H1 (cell line): Measurements from ENCODE around the gene IFT25. TPM values are rescaled to one million over a fixed set of nuclear protein-coding genes. Genes with fewer than 3 reads are reported as not detected.

Experiments
- CTCF ChIA-PET: fragments of 300-600 bp; sonication (Branson Sonifier 250); formaldehyde crosslinking; loops from one replicate; lab custom pipeline; 2021; ENCODE audit not compliant: partially characterized antibody; lab: Charles Lee
- POLR2A ChIA-PET: fragments of 300-600 bp; sonication (Branson Sonifier 250); formaldehyde crosslinking; loops from one replicate; lab custom pipeline; 2021; ENCODE audit warnings: inconsistent platforms; ENCODE audit not compliant: partially characterized antibody; lab: Charles Lee
- DNase-seq, 2 experiments: peaks; one replicate each; pipeline versions ENCODE4 v3.0.0 to v3.0.0-alpha.2; 2010 to 2022; ENCODE audit warnings: low spot score in 2 of 2, low read depth in 1 of 2, mixed read lengths in 1 of 2
- FAIRE-seq: peaks from 2 replicates; lab custom pipeline; 2011; peaks lifted over from hg19 to GRCh38; lab: Jason Lieb, UNC
- H2AFZ ChIP-seq: 2 replicates; pipeline ENCODE4 v1.8.1; 2012; ENCODE audit warnings: low read length, inconsistent platforms
- H2AK5ac ChIP-seq: 2 replicates; pipeline ENCODE4 v1.6.1; 2013; ENCODE audit warnings: low read depth, low read length
- H2BK120ac ChIP-seq: replicated peaks from 2 replicates; pipeline ENCODE3; 2013; ENCODE audit warnings: low read depth, low read length, inconsistent platforms
- H2BK12ac ChIP-seq: 2 replicates; pipeline ENCODE4 v1.6.1; 2013; ENCODE audit warnings: low read depth, low read length
- H2BK15ac ChIP-seq: 2 replicates; pipeline ENCODE4 v1.6.1; 2013; ENCODE audit warnings: low read length
- H2BK20ac ChIP-seq: 2 replicates; pipeline ENCODE4 v1.6.1; 2013; ENCODE audit warnings: low read length
- H2BK5ac ChIP-seq: 2 replicates; pipeline ENCODE4 v1.6.1; 2013; ENCODE audit warnings: low read depth, low read length
- H3K14ac ChIP-seq: 2 replicates; pipeline ENCODE4 v1.6.1; 2013; ENCODE audit warnings: inconsistent platforms; ENCODE audit not compliant: insufficient read length
- H3K18ac ChIP-seq: 2 replicates; pipeline ENCODE4 v1.6.1; 2013; ENCODE audit warnings: low read length; ENCODE audit errors: extremely low read depth
- H3K23ac ChIP-seq: 2 replicates; pipeline ENCODE4 v1.6.1; 2013; ENCODE audit warnings: inconsistent platforms; ENCODE audit not compliant: insufficient read length
- H3K23me2 ChIP-seq: 2 replicates; pipeline ENCODE4 v1.6.1; 2013; ENCODE audit warnings: low read depth, low read length
- H3K27ac ChIP-seq: 2 replicates; pipeline ENCODE4 v1.6.1; 2011; ENCODE audit warnings: low read depth, low read length, inconsistent platforms
- H3K27me3 ChIP-seq, 4 experiments: replicated peaks in 1 of 4; 1 replicate in 1 of 4; 2 replicates in 3 of 4; pipeline versions ENCODE4 v1.6.1 to v1.8.1; 2011 to 2013; ENCODE audit warnings: low read length in 3 of 4, mild to moderate bottlenecking in 3 of 4, inconsistent platforms in 2 of 4, mixed read lengths in 2 of 4, moderate library complexity in 1 of 4; ENCODE audit not compliant: control insufficient read depth in 3 of 4, insufficient read depth in 3 of 4; ENCODE audit errors: extremely low read depth in 1 of 4
- H3K36me3 ChIP-seq, 4 experiments: 2 replicates each; pipeline versions ENCODE4 v1.6.1 to v1.8.1; 2011 to 2013; ENCODE audit warnings: mild to moderate bottlenecking in 4 of 4, low read length in 3 of 4, moderate library complexity in 2 of 4, control low read depth in 1 of 4, inconsistent platforms in 1 of 4; ENCODE audit not compliant: insufficient read depth in 4 of 4, control insufficient read depth in 2 of 4
- H3K4ac ChIP-seq: replicated peaks from 2 replicates; pipeline ENCODE3; 2013; ENCODE audit warnings: low read length, low read depth, mixed read lengths, inconsistent platforms; ENCODE audit not compliant: insufficient read length
- H3K4me1 ChIP-seq, 4 experiments: replicated peaks in 1 of 4; 1 replicate in 1 of 4; 2 replicates in 3 of 4; pipeline versions ENCODE4 v1.6.1 to v1.8.1; 2011 to 2013; ENCODE audit warnings: low read length in 3 of 4, inconsistent platforms in 2 of 4, mixed read lengths in 1 of 4; ENCODE audit not compliant: insufficient read depth in 4 of 4, control insufficient read depth in 3 of 4
- H3K4me2 ChIP-seq, 2 experiments: 2 replicates each; pipeline versions ENCODE4 v1.6.1 to v1.8.1; 2011 to 2013; ENCODE audit warnings: low read depth in 2 of 2, low read length in 2 of 2, control low read depth in 1 of 2, inconsistent platforms in 1 of 2, mild to moderate bottlenecking in 1 of 2; ENCODE audit not compliant: insufficient read depth in 1 of 2
- H3K4me3 ChIP-seq, 4 experiments: fragments of 200-600, 300-600 bp in 1 of 4; sonication (generic), shearing (Covaris generic), sonication (Bioruptor Twin) in 1 of 4; 2 replicates each; pipeline versions ENCODE4 v1.5.1 to v1.8.1; 2011 to 2016; ENCODE audit warnings: low read length in 4 of 4, low read depth in 3 of 4, control low read depth in 2 of 4, inconsistent platforms in 2 of 4, mild to moderate bottlenecking in 2 of 4, mixed read lengths in 1 of 4, moderate library complexity in 1 of 4; ENCODE audit not compliant: insufficient read depth in 2 of 4; ENCODE audit errors: extremely low read depth in 1 of 4
- H3K56ac ChIP-seq: replicated peaks from 2 replicates; pipeline ENCODE3; 2013; ENCODE audit warnings: low read depth, mild to moderate bottlenecking, mixed read lengths, low read length, inconsistent platforms; ENCODE audit not compliant: insufficient read length
- H3K79me1 ChIP-seq: 2 replicates; pipeline ENCODE4 v1.6.1; 2013; ENCODE audit warnings: low read depth, low read length, control low read depth
- H3K79me2 ChIP-seq, 2 experiments: 2 replicates each; pipeline versions ENCODE4 v1.6.1 to v1.8.1; 2012 to 2013; ENCODE audit warnings: low read length in 2 of 2, mild to moderate bottlenecking in 2 of 2, inconsistent platforms in 1 of 2; ENCODE audit not compliant: insufficient read depth in 2 of 2, control insufficient read depth in 1 of 2
- H3K9ac ChIP-seq, 4 experiments: replicated peaks in 1 of 4; 1 replicate in 1 of 4; 2 replicates in 3 of 4; pipeline versions ENCODE4 v1.6.1 to v1.8.1; 2011 to 2013; ENCODE audit warnings: low read depth in 3 of 4, low read length in 3 of 4, control low read depth in 2 of 4, mild to moderate bottlenecking in 2 of 4, moderate library complexity in 2 of 4, inconsistent platforms in 1 of 4; ENCODE audit errors: extremely low read depth in 1 of 4
- H3K9me3 ChIP-seq, 2 experiments: 2 replicates each; pipeline versions ENCODE4 v1.6.1 to v1.8.1; 2012 to 2013; ENCODE audit warnings: mild to moderate bottlenecking in 2 of 2, moderate library complexity in 2 of 2, control low read depth in 1 of 2, inconsistent platforms in 1 of 2, low read depth in 1 of 2, low read length in 1 of 2, mixed read lengths in 1 of 2; ENCODE audit not compliant: insufficient read depth in 2 of 2
- H4K20me1 ChIP-seq, 2 experiments: replicated peaks in 1 of 2; 2 replicates each; pipeline versions ENCODE3 to v1.8.1; 2011 to 2013; ENCODE audit warnings: inconsistent platforms in 2 of 2, low read length in 2 of 2, mild to moderate bottlenecking in 1 of 2; ENCODE audit not compliant: insufficient read depth in 2 of 2, control insufficient read depth in 1 of 2
- H4K5ac ChIP-seq: 2 replicates; pipeline ENCODE4 v1.6.1; 2013; ENCODE audit warnings: low read length, low read depth, mixed read lengths, inconsistent platforms; ENCODE audit not compliant: insufficient read length
- H4K8ac ChIP-seq: 2 replicates; pipeline ENCODE4 v1.8.0; 2013; ENCODE audit warnings: mild to moderate bottlenecking, moderate library complexity, low read length, inconsistent platforms; ENCODE audit not compliant: insufficient read depth; ENCODE audit errors: extremely low read depth
- H4K91ac ChIP-seq: replicated peaks from 2 replicates; pipeline ENCODE3; 2013; ENCODE audit warnings: low read length, mixed read lengths, inconsistent platforms; ENCODE audit not compliant: insufficient read length
- ASH2L ChIP-seq: fragments of 200-600, 300-600 bp; sonication (generic); IDR thresholded peaks from one replicate; pipeline ENCODE4 v1.7.1; 2017; ENCODE audit warnings: low read length
- BACH1 ChIP-seq: IDR thresholded peaks from 2 replicates; pipeline ENCODE4 v1.6.1; 2012; ENCODE audit warnings: low read length, improper control_type of control experiment
- CBX8 ChIP-seq: fragments of 300-800, 300-1000 bp; sonication (generic); IDR thresholded peaks from 2 replicates; pipeline ENCODE4 v1.7.1; 2016; ENCODE audit warnings: low read depth, low read length, borderline replicate concordance
- CHD2 ChIP-seq: IDR thresholded peaks from 2 replicates; pipeline ENCODE4 v1.6.1; 2012; ENCODE audit warnings: low read length, improper control_type of control experiment
- CTBP2 ChIP-seq: IDR thresholded peaks from 2 replicates; pipeline ENCODE4 v1.7.0; 2011; ENCODE audit warnings: borderline replicate concordance, mild to moderate bottlenecking, moderate library complexity, mixed read lengths, low read length; ENCODE audit not compliant: insufficient read depth, insufficient read length
- GTF2F1 ChIP-seq: IDR thresholded peaks from 2 replicates; pipeline ENCODE4 v1.6.1; 2012; ENCODE audit warnings: low read depth, low read length, improper control_type of control experiment, borderline replicate concordance
- HDAC2 ChIP-seq, 2 experiments: fragments of 300-600 bp in 1 of 2; sonication (generic) in 1 of 2; IDR thresholded peaks; 2 replicates each; pipeline ENCODE4 v1.6.1; 2011 to 2012; ENCODE audit warnings: low read depth in 2 of 2, low read length in 2 of 2, mild to moderate bottlenecking in 2 of 2, moderate library complexity in 2 of 2, borderline replicate concordance in 1 of 2, inconsistent platforms in 1 of 2
- MAX ChIP-seq: IDR thresholded peaks from 2 replicates; pipeline ENCODE4 v1.6.1; 2012; ENCODE audit warnings: inconsistent platforms
- POLR2A ChIP-seq, 2 experiments: IDR thresholded peaks; 1 replicate in 1 of 2; 2 replicates in 1 of 2; pipeline ENCODE4 v1.6.1; 2011; ENCODE audit warnings: low read depth in 2 of 2, low read length in 2 of 2, mild to moderate bottlenecking in 2 of 2; ENCODE audit errors: control extremely low read depth in 1 of 2
- RAD21 ChIP-seq, 2 experiments: IDR thresholded peaks in 1 of 2; conservative IDR thresholded peaks in 1 of 2; 2 replicates each; pipeline ENCODE4 v1.6.1; 2011; ENCODE audit warnings: low read depth in 2 of 2, low read length in 2 of 2, improper control_type of control experiment in 1 of 2, inconsistent platforms in 1 of 2, mild to moderate bottlenecking in 1 of 2, moderate library complexity in 1 of 2
- RFX5 ChIP-seq: IDR thresholded peaks from 2 replicates; pipeline ENCODE4 v1.6.1; 2011; ENCODE audit warnings: low read depth, low read length, improper control_type of control experiment, borderline replicate concordance
- ZNF274 ChIP-seq: IDR thresholded peaks from 2 replicates; pipeline ENCODE4 v1.7.0; 2012; ENCODE audit warnings: low read length, borderline replicate concordance; ENCODE audit errors: extremely low read depth
- WGBS, 2 experiments: shearing (Covaris generic) in 1 of 2; methylation state at CpG; one replicate each; pipeline versions ENCODE4 v1.1.6 to v1.1.7; 2013 to 2015; ENCODE audit warnings: low lambda C conversion rate in 2 of 2, mixed read lengths in 2 of 2, inconsistent platforms in 1 of 2, low coverage in 1 of 2, missing lambda C conversion rate in 1 of 2; ENCODE audit not compliant: insufficient replicate concordance in 2 of 2, insufficient coverage in 1 of 2, insufficient read length in 1 of 2; ENCODE audit errors: extremely low coverage in 1 of 2, missing lambda C conversion rate in 1 of 2; 5-methylcytosine and 5-hydroxymethylcytosine counted together
- polyA plus RNA-seq, 7 experiments: library from polyadenylated mRNA; depleted of rRNA in 3 of 7; stranded (reverse) in 5 of 7; unstranded in 2 of 7; fragments of >200 nt in 5 of 7; fragments of 200-250 nt in 2 of 7; gene quantifications; 1 replicate in 5 of 7; 2 replicates in 1 of 7; 4 replicates in 1 of 7; pipeline versions ENCODE4 v1.2.1 to v1.2.3, GENCODE V29; 2011 to 2013; ENCODE audit warnings: missing spikeins in 2 of 7, mixed read lengths in 2 of 7
- total RNA-seq: library from RNA; stranded (reverse); fragmentation: NEBNext Ultra II Directional; extraction: Animal tissue kit (Norgen Biotek cat#: 25700); gene quantifications from 2 replicates; pipeline ENCODE4 v1.2.1, GENCODE V29; 2021

The IFT25 gene
- total and polyA plus RNA-seq, 2 of the 8 experiments (the other 6 are each of a cell fraction or from before 2014, with no cell fraction given): 15.0 to 36.3 TPM

GRCh38 chr1:53975861-53976260, 30.4 kb upstream of the IFT25 start:
- no peaks in the 10 kb centered on the region for H3K4me1 ChIP-seq
- FAIRE-seq: no peak
- H4K91ac ChIP-seq: no peak overlapping the region
- H3K79me2 ChIP-seq: no peaks in the 10 kb centered on the region
- H2AFZ ChIP-seq: no peak overlapping the region
- no peak overlapping the region for H3K23ac ChIP-seq
- no peak overlapping the region for H3K27ac ChIP-seq
- H2BK20ac ChIP-seq: no peak overlapping the region
- H2BK120ac ChIP-seq: no peak overlapping the region
- H4K20me1 ChIP-seq: no peaks in the 10 kb centered on the region
- ChIA-PET CTCF (interaction anchor here (1.3 kb wide), 2 partner anchors 17 to 97 kb away, joined by 3 to 8 read pairs; no protein-coding TSS in a partner anchor), POLR2A (interaction anchor here (1.2 kb wide), 1 partner anchor 10 kb away, joined by 3 read pairs; no protein-coding TSS in a partner anchor)
- H3K36me3 ChIP-seq: no peaks in the 10 kb centered on the region; a peak in 1 of 8 replicates
- DNase-seq: no peak
- no peak overlapping the region for H3K4me2 ChIP-seq
- no peak overlapping the region for H3K18ac ChIP-seq
- no peak overlapping the region for H2BK12ac ChIP-seq
- H3K9ac ChIP-seq: no peak overlapping the region
- H3K14ac ChIP-seq: no peak overlapping the region
- H3K56ac ChIP-seq: no peak overlapping the region
- no peak overlapping the region for H3K4me3 ChIP-seq
- no peaks in the 10 kb centered on the region for H3K27me3 ChIP-seq
- no peak overlapping the region for H2BK15ac ChIP-seq
- H2BK5ac ChIP-seq: no peak overlapping the region
- H3K9me3 ChIP-seq: no peaks in the 10 kb centered on the region
- H3K79me1 ChIP-seq: no peaks in the 10 kb centered on the region
- no peaks in the 10 kb centered on the region for H3K23me2 ChIP-seq
- no peak overlapping the region for H2AK5ac ChIP-seq
- H3K4ac ChIP-seq: no peak overlapping the region
- 91% methylated on average over 7 of the region's 7 CpGs; no CpG with 5 or more reads in 1 of the 2 experiments for WGBS, 2 experiments
- H4K5ac ChIP-seq: no peak overlapping the region
- H4K8ac ChIP-seq: no peak overlapping the region
- TF ChIP-seq RAD21 (IDR thresholded peaks at IDR 0.05 in 1 of 2, conservative IDR thresholded peaks at IDR 0.05 in 1 of 2; ENCODE audit: low read depth in 2 of 2, low read length in 2 of 2): no peak
- no peak for TF ChIP-seq ZNF274
- TF ChIP-seq POLR2A (IDR thresholded peaks at IDR 0.05; ENCODE audit: control extremely low read depth in 1 of 2, low read depth in 2 of 2, low read length in 2 of 2): no peak
- no peak for TF ChIP-seq ASH2L
- TF ChIP-seq CTBP2: no peak
- no peak for TF ChIP-seq MAX
- TF ChIP-seq CHD2: no peak
- TF ChIP-seq GTF2F1: no peak
- no peak for TF ChIP-seq RFX5
- TF ChIP-seq BACH1: no peak
- TF ChIP-seq HDAC2 (IDR thresholded peaks at IDR 0.05; ENCODE audit: borderline replicate concordance in 1 of 2, low read depth in 2 of 2, low read length in 2 of 2): no peak
- TF ChIP-seq CBX8: no peak
